Measurements from ENCODE around the gene IGF1R. TPM values are rescaled to one million over a fixed set of nuclear protein-coding genes. Genes with fewer than 3 reads are reported as not detected.

Gene IGF1R
- total and polyA plus RNA-seq, 12 donors: 8.6 to 138 (median 66.0) TPM

GRCh38 chr15:98776607-98777281 lies 128.4 kb downstream of the IGF1R start:
- intact Hi-C loops (cut with DNase I): loop anchor here (5.0 to 10.0 kb wide), 3 partner anchors 112 to 286 kb away; no protein-coding TSS in a partner anchor
- WGBS, 4 donors: 28 to 40% (median 36%) methylated on average over 14 to 16 of the region's 16 CpGs
- H3K27ac ChIP-seq: peak overlapping the region; percentile 47 to 89 (median 67)
- DNase-seq: peak in 6 of 7 donors; percentile 64 to 79 (median 71)
- H3K4me1 ChIP-seq (replicated peaks in 1 of 2): peaks cover 33 to 58% of the 10 kb centered on the region in 2 donors
- no peaks in the 10 kb centered on the region for H3K36me3 ChIP-seq (replicated peaks in 1 of 2)
- H3K27me3 ChIP-seq: no peaks in the 10 kb centered on the region
- TF ChIP-seq CTCF (IDR thresholded peaks at IDR 0.05) (no peak), POLR2A (IDR thresholded peaks at IDR 0.05) (peak in 1 of 2 donors; percentile 41)
- H3K4me3 ChIP-seq: peak overlapping the region in 1 of 4 donors; percentile 19
- no peaks in the 10 kb centered on the region for H3K9me3 ChIP-seq (replicated peaks in 1 of 3)

GRCh38 chr15:98777426-98777825 lies 129.1 kb downstream of the IGF1R start:
- TF ChIP-seq POLR2A (IDR thresholded peaks at IDR 0.05) (no peak), CTCF (IDR thresholded peaks at IDR 0.05) (no peak)
- intact Hi-C loops (cut with DNase I): loop anchor here (5.0 to 10.0 kb wide), 3 partner anchors 113 to 285 kb away; no protein-coding TSS in a partner anchor
- H3K4me3 ChIP-seq: no peak overlapping the region
- no peaks in the 10 kb centered on the region for H3K36me3 ChIP-seq (replicated peaks in 1 of 2)
- peak overlapping the region; percentile 47 to 89 (median 67) for H3K27ac ChIP-seq
- H3K4me1 ChIP-seq (replicated peaks in 1 of 2): peaks cover 30 to 53% of the 10 kb centered on the region in 2 donors
- no peaks in the 10 kb centered on the region for H3K27me3 ChIP-seq
- no peak for DNase-seq
- H3K9me3 ChIP-seq (replicated peaks in 1 of 3): no peaks in the 10 kb centered on the region
- 55 to 73% (median 63%) methylated on average over 8 to 9 of the region's 9 CpGs for WGBS, 4 donors

GRCh38 chr15:98778263-98778959 lies 130.1 kb downstream of the IGF1R start:
- H3K36me3 ChIP-seq (replicated peaks in 1 of 2): no peaks in the 10 kb centered on the region
- H3K4me3 ChIP-seq: no peak overlapping the region
- TF ChIP-seq POLR2A (IDR thresholded peaks at IDR 0.05) (no peak), CTCF (IDR thresholded peaks at IDR 0.05) (no peak)
- H3K27me3 ChIP-seq: no peaks in the 10 kb centered on the region
- H3K9me3 ChIP-seq (replicated peaks in 1 of 3): no peaks in the 10 kb centered on the region
- WGBS, 4 donors: 60 to 79% (median 65%) methylated on average over 3 of the region's 3 CpGs
- peaks cover 30 to 58% of the 10 kb centered on the region in 2 donors for H3K4me1 ChIP-seq (replicated peaks in 1 of 2)
- DNase-seq: peak in 6 of 7 donors; percentile 61 to 82 (median 75)
- intact Hi-C loops (cut with DNase I): loop anchor here (5.0 to 10.0 kb wide), 3 partner anchors 114 to 284 kb away; no protein-coding TSS in a partner anchor
- peak overlapping the region; percentile 10 to 89 (median 80) for H3K27ac ChIP-seq

- DNase-seq: no peak
- TF ChIP-seq POLR2A (IDR thresholded peaks at IDR 0.05): peak in 1 of 2 donors; percentile 18
- no peak for TF ChIP-seq CTCF (IDR thresholded peaks at IDR 0.05)
- Histone ChIP-seq H3K27ac (peak overlapping the region; percentile 59 to 89 (median 80)), H3K27me3 (no peaks in the 10 kb centered on the region), H3K4me1 (replicated peaks in 1 of 2) (peaks cover 30 to 55% of the 10 kb centered on the region in 2 donors), H3K36me3 (replicated peaks in 1 of 2) (no peaks in the 10 kb centered on the region), H3K4me3 (no peak overlapping the region), H3K9me3 (replicated peaks in 1 of 3) (no peaks in the 10 kb centered on the region)
- WGBS, 4 donors: 40 to 59% (median 54%) methylated on average over 4 of the region's 4 CpGs
- intact Hi-C loops (cut with DNase I): loop anchor here (5.0 to 10.0 kb wide), 3 partner anchors 114 to 283 kb away; no protein-coding TSS in a partner anchor
Measured at GRCh38 chr15:98778960-98779359, 130.6 kb downstream of the IGF1R start.

Measured in adrenal gland (tissue), 12 donors.